Activated CD4-positive, alpha-beta memory T cell treated with anti-CD3 and anti-CD28 coated beads, Interleukin-2, amount 10 ng/mL, durations not matched to agents 7 days and 5 days (primary cell): ENCODE data around the gene LITAF. TPM values are rescaled to one million over a fixed set of nuclear protein-coding genes. Genes with fewer than 3 reads are reported as not detected.
A peak's percentile ranks its signal among the peaks of the same experiment; 100 is the strongest.

ENCODE experiments used
- CTCF ChIA-PET: fragments of 350-600 bp; sonication (Branson Sonifier 250); formaldehyde crosslinking; loops from one replicate; lab custom pipeline; 2021; ENCODE audit warnings: antibody characterized with exemption, inconsistent platforms; lab: Charles Lee
- POLR2A ChIA-PET: fragments of 350-600 bp; sonication (Branson Sonifier 250); formaldehyde crosslinking; loops from one replicate; lab custom pipeline; 2021; ENCODE audit warnings: antibody characterized with exemption; lab: Charles Lee
- DNase-seq: peaks from one replicate; pipeline ENCODE4 v3.0.0-alpha.2; 2020
- H3K27ac Mint-ChIP-seq: one replicate; pipeline ENCODE4 v1.8.0; 2021; ENCODE audit warnings: mild to moderate bottlenecking, mixed read lengths
- H3K27me3 Mint-ChIP-seq: one replicate; pipeline ENCODE4 v1.8.0; 2021; ENCODE audit warnings: mixed read lengths
- H3K36me3 Mint-ChIP-seq: one replicate; pipeline ENCODE4 v1.8.0; 2021; ENCODE audit warnings: low read depth, mixed read lengths
- H3K4me1 Mint-ChIP-seq: one replicate; pipeline ENCODE4 v1.8.0; 2021; ENCODE audit warnings: mixed read lengths
- H3K4me3 Mint-ChIP-seq: one replicate; pipeline ENCODE4 v1.8.0; 2021; ENCODE audit warnings: mild to moderate bottlenecking, mixed read lengths
- H3K9me3 Mint-ChIP-seq: one replicate; pipeline ENCODE4 v1.8.0; 2021; ENCODE audit warnings: mixed read lengths
- total RNA-seq, 2 experiments: library from RNA; stranded (reverse); gene quantifications; one replicate each; pipeline ENCODE4 v1.2.3, GENCODE V29; 2021

Gene LITAF
- total RNA-seq, 2 experiments from 2014 or later: 149 to 157 TPM

GRCh38 chr16:11627822-11628457, 41.2 kb upstream of the LITAF start:
- ChIA-PET CTCF (no interaction called here), POLR2A (no interaction called here)
- no peaks in the 10 kb centered on the region for H3K9me3 Mint-ChIP-seq
- DNase-seq: no peak
- H3K4me3 Mint-ChIP-seq: no peak overlapping the region
- no peaks in the 10 kb centered on the region for H3K27me3 Mint-ChIP-seq
- peaks cover 4% of the 10 kb centered on the region for H3K36me3 Mint-ChIP-seq
- no peak overlapping the region for H3K27ac Mint-ChIP-seq
- peaks cover 45% of the 10 kb centered on the region for H3K4me1 Mint-ChIP-seq

GRCh38 chr16:11627292-11627663, 40.6 kb upstream of the LITAF start:
- POLR2A ChIA-PET: no interaction called here
- Mint-ChIP-seq H3K4me1 (peaks cover 49% of the 10 kb centered on the region), H3K4me3 (no peak overlapping the region), H3K27ac (no peak overlapping the region), H3K9me3 (no peaks in the 10 kb centered on the region), H3K36me3 (peaks cover 4% of the 10 kb centered on the region), H3K27me3 (no peaks in the 10 kb centered on the region)
- CTCF ChIA-PET: no interaction called here
- no peak for DNase-seq

DNA sequence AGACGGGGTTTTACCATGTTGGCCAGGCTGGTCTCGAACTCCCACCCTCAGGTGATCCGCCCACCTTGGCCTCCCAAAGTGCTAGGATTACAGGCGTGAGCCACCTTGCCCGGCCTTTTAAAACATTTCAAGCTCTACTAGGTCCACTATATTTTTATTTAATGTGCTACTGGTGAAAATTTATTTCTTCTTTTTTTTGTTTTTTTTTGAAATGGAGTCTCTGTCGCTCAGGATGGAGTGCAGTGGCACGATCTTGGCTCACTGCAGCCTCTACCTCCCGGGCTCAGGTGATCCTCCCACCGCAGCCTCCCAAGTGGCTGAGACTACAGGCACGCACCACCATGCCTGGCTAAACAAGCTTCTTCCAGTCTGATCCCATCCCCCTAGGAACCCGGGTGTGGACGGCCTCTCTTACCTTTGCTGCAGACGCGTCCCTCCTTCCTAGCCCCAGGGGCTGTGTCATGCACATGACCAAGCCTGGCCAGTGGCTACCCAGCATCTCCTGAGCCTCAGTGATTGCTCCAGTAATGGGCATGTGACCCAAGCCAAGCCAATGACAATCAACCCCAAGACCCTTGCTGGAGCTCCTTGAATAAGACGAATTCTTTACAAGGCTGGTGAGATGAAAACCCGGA, 40.1 kb upstream of the LITAF start:
- POLR2A ChIA-PET: interaction anchor here (1.1 kb wide), 1 partner anchor 8 kb away, joined by 3 read pairs; no protein-coding TSS in a partner anchor
- Mint-ChIP-seq H3K4me1 (peaks cover 54% of the 10 kb centered on the region), H3K27ac (no peak overlapping the region), H3K36me3 (peaks cover 4% of the 10 kb centered on the region), H3K4me3 (no peak overlapping the region), H3K9me3 (no peaks in the 10 kb centered on the region), H3K27me3 (no peaks in the 10 kb centered on the region)
- DNase-seq: no peak
- CTCF ChIA-PET: no interaction called here

- Mint-ChIP-seq H3K9me3 (no peaks in the 10 kb centered on the region), H3K4me3 (no peak overlapping the region), H3K36me3 (peaks cover 8% of the 10 kb centered on the region), H3K27ac (no peak overlapping the region), H3K27me3 (no peaks in the 10 kb centered on the region), H3K4me1 (peaks cover 64% of the 10 kb centered on the region)
- DNase-seq: no peak
- POLR2A ChIA-PET: interaction anchor here (1.0 kb wide), 1 partner anchor 38 kb away, joined by 4 read pairs; no protein-coding TSS in a partner anchor
- CTCF ChIA-PET: no interaction called here
Observed at GRCh38 chr16:11625769-11626168, 39.0 kb upstream of the LITAF start.

DNA sequence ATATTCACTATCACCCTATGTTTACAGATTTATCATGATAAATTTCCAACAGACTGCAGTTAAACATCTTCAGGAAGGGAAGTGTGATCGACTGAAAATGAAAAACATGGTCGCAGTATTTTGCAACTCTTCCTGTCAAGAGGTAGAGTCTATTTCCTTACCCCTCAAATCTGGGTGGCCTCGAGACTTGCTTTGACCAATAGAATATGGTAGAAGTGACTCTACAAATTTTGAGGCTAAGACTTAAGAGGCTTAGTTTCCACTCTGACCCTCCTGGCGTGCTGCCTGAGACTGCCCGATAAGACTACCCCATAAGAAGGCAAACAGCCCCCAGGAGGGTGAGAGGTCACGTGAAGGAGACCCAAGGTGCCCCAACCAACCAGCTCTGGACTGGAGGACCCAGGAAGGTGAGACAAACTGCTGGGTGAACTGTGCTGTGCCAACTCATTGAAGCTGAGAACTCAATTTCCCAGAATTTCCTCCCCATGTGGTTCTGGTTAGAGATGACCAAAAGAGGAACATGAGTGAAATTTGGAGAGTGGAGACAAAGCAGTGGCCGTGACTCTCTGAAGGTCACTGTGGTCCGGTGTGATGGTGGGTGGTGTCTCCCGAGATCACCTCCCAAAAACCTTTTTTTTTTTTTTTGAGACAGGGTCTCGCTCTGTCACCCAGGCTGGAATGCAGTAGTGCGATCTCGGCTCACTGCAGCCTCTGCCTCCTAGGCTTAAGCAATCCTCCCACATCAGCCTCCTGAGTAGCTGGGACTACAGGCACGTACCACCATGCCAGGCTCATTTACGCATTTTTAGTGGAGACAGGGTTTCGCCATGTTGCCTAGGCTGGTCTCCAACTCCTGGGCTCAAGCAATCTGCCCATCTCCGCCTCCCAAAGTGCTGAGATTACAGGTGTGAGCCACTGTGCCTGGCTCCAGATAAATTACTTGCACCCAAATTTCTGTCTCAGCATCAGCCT, 38.2 kb upstream of the LITAF start:
- Mint-ChIP-seq H3K36me3 (peaks cover 17% of the 10 kb centered on the region), H3K27ac (peak overlapping the region; percentile 71), H3K4me1 (peaks cover 69% of the 10 kb centered on the region), H3K27me3 (no peaks in the 10 kb centered on the region), H3K4me3 (no peak overlapping the region), H3K9me3 (peaks cover 4% of the 10 kb centered on the region)
- ChIA-PET POLR2A (interaction anchor here (1.0 to 1.4 kb wide), 2 partner anchors 10 to 38 kb away, joined by 3 to 4 read pairs; no protein-coding TSS in a partner anchor), CTCF (no interaction called here)
- no peak for DNase-seq

GRCh38 chr16:11624205-11624604, 37.5 kb upstream of the LITAF start:
- H3K4me3 Mint-ChIP-seq: no peak overlapping the region
- CTCF ChIA-PET: no interaction called here
- POLR2A ChIA-PET: interaction anchor here (0.9 to 1.4 kb wide), 2 partner anchors 9 to 37 kb away, joined by 3 read pairs; no protein-coding TSS in a partner anchor

DNA sequence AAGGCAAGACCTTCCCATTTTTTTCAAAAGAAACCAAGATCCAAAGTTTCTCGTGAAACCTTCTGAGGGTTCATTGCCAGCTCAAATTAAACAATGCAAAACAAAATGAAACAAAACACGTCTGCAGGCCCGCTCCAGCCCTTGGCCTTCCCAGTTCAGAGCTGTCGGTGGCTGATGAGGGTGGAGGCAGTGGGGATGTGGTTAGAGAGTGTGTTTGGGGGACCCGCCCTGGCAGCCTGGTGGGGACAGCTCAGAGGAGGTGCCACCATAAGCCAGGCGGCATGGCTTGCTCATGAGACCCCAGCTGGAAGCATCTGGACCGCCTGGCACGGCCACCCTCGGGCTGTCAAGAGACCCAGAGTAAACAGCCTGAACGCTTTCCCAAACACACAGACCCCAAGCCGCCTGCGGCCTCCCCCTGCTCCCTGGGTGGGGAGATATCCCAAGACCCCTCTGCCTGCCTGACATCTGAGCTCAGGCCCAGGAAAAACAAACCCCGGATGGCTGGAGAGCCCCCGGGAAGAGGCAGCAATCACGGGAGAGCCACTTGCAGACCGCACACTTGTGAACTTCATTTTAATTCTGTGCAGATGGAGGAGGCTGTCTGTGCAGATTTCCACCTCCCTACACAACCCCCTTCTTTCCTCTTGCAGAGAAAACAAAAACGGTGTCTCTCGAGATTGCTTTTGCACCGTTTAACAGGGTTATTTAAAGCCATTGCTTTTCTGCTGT, 35.4 kb upstream of the LITAF start:
- Mint-ChIP-seq H3K36me3 (peaks cover 18% of the 10 kb centered on the region), H3K4me1 (peaks cover 76% of the 10 kb centered on the region), H3K9me3 (peaks cover 4% of the 10 kb centered on the region), H3K4me3 (peak overlapping the region; percentile 74), H3K27me3 (no peaks in the 10 kb centered on the region), H3K27ac (peak overlapping the region; percentile 97)
- peak; percentile 74 for DNase-seq
- POLR2A ChIA-PET: interaction anchor here (0.6 to 4.9 kb wide), 14 partner anchors 7 to 175 kb away, joined by 3 to 60 read pairs (median 4); partner anchors contain the start of genes LITAF, TXNDC11 and ZC3H7A
- CTCF ChIA-PET: interaction anchor here (1.1 to 1.8 kb wide), 4 partner anchors 18 to 90 kb away, joined by 4 to 8 read pairs (median 6); partner anchors contain the start of gene LITAF

More at GRCh38 chr16:11624205-11624604, 37.5 kb upstream of the LITAF start:
- Mint-ChIP-seq H3K27ac (peak overlapping the region; percentile 71), H3K27me3 (no peaks in the 10 kb centered on the region), H3K9me3 (peaks cover 4% of the 10 kb centered on the region), H3K4me1 (peaks cover 72% of the 10 kb centered on the region), H3K36me3 (peaks cover 18% of the 10 kb centered on the region)
- no peak for DNase-seq

GRCh38 chr16:11621539-11621919, 34.8 kb upstream of the LITAF start:
- DNase-seq: no peak
- Mint-ChIP-seq H3K4me1 (peaks cover 74% of the 10 kb centered on the region), H3K27me3 (no peaks in the 10 kb centered on the region), H3K9me3 (peaks cover 4% of the 10 kb centered on the region), H3K36me3 (peaks cover 18% of the 10 kb centered on the region), H3K27ac (peak overlapping the region; percentile 97), H3K4me3 (peak overlapping the region; percentile 74)
- POLR2A ChIA-PET: interaction anchor here (0.7 to 4.9 kb wide), 12 partner anchors 8 to 176 kb away, joined by 3 to 60 read pairs (median 4); partner anchors contain the start of genes LITAF, TXNDC11 and ZC3H7A
- CTCF ChIA-PET: interaction anchor here (0.7 to 1.8 kb wide), 5 partner anchors 19 to 90 kb away, joined by 3 to 8 read pairs (median 6); partner anchors contain the start of gene LITAF

DNA sequence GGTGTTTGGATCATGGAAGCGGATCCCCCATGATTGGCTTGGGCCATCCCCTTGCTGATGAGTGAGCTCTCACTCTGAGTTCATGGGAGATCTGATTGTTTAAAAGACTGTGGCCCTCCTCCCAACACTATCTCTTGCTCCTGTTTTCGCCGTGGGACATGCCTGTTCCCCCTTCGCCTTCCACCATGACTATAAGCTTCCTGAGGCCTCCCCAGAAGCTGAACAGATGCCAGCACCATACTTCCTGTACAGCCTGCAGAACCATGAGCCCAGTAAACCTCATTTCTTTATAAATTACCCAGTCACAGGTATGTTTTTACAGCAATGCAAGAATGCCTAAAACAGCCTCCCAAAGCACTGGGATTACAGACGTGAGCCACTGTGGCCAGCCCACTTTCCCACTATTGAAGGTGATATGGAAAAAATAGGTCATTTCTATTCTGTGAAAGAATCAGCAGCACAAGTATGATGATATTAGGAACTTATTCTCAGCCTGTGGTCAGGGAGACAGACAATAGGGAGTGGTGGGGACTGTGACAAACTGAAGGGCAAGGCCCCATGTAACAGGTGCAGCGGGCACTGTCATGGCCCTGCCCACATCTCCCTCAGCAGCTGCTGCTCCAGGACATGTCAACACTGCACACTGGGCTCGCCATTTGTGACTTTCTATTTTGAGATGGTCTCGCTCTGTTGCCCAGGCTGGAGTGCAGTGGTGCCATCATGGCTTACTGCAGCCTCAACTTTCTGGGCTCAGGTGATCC, 33.7 kb upstream of the LITAF start:
- Mint-ChIP-seq H3K9me3 (peaks cover 4% of the 10 kb centered on the region), H3K27ac (peak overlapping the region; percentile 97), H3K4me1 (peaks cover 70% of the 10 kb centered on the region), H3K36me3 (peaks cover 18% of the 10 kb centered on the region), H3K4me3 (peak overlapping the region; percentile 14), H3K27me3 (no peaks in the 10 kb centered on the region)
- no peak for DNase-seq
- ChIA-PET CTCF (interaction anchor here (0.6 kb wide), 1 partner anchor 46 kb away, joined by 3 read pairs; no protein-coding TSS in a partner anchor), POLR2A (interaction anchor here (1.5 to 4.9 kb wide), 4 partner anchors 9 to 60 kb away, joined by 3 to 60 read pairs (median 6); partner anchors contain the start of gene LITAF)

DNA sequence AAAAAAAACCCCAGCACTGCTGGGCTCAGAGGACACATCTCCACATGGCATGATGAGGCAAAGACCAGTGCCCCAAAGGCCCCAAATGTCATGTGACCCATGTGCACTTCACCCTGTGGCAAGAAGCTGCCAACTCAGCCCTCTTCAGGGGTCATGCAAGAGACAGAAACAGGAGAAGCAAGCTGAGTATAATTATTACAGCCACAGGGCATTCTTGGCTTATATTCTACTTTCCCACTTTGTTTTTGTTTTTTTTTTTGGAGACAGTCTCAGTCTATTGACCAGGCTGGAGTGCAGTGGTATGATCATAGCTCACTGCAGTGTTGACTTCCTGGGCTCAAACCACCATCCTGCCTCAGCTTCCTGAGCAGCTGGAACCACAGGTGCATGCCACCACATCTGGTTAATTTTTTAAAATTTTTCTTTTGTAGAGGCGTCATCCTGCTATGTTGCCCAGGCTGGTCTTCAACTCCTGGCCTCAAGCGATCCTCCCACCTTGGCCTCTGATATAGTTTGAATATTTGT, 32.7 kb upstream of the LITAF start:
- Mint-ChIP-seq H3K9me3 (peaks cover 4% of the 10 kb centered on the region), H3K4me3 (peak overlapping the region; percentile 37), H3K27me3 (peaks cover 3% of the 10 kb centered on the region), H3K27ac (peak overlapping the region; percentile 97), H3K4me1 (peaks cover 65% of the 10 kb centered on the region), H3K36me3 (peaks cover 18% of the 10 kb centered on the region)
- ChIA-PET CTCF (interaction anchor here (0.6 to 2.0 kb wide), 3 partner anchors 9 to 633 kb away, joined by 4 to 8 read pairs (median 4); no protein-coding TSS in a partner anchor), POLR2A (interaction anchor here (0.7 to 4.9 kb wide), 8 partner anchors 12 to 123 kb away, joined by 3 to 60 read pairs (median 6); partner anchors contain the start of genes LITAF and TXNDC11)
- peak; percentile 78 for DNase-seq
